Peyer's patch (tissue), 4 donors: ENCODE data around the gene TMEM92. TPM values are rescaled to one million over a fixed set of nuclear protein-coding genes. Genes with fewer than 3 reads are reported as not detected.

Source experiments
- DNase-seq, 3 donors: peaks; one replicate each; pipeline ENCODE4 v3.0.0-alpha.2; 2017 to 2019
- H3K27ac ChIP-seq, 4 donors: fragments of 200-600 bp; sonication (generic); one replicate each; pipeline ENCODE4 v1.5.1; 2016 to 2019
- H3K27me3 ChIP-seq, 2 donors: fragments of 200-600 bp; sonication (generic); one replicate each; pipeline ENCODE4 v1.5.1; 2019
- H3K36me3 ChIP-seq, 3 donors: fragments of 200-600 bp; sonication (generic); one replicate each; pipeline ENCODE4 v1.5.1; 2016 to 2019
- H3K4me1 ChIP-seq, 4 donors: fragments of 200-600 bp; sonication (generic); one replicate each; pipeline ENCODE4 v1.5.1; 2016 to 2019
- H3K4me3 ChIP-seq, 4 donors: fragments of 200-600 bp; sonication (generic); 1 replicate in 3 of 4; 2 replicates in 1 of 4; pipeline ENCODE4 v1.5.1; 2016 to 2019; ENCODE audit warnings: mild to moderate bottlenecking in 1 of 4
- H3K9me3 ChIP-seq, 4 donors: fragments of 200-600 bp; sonication (generic); one replicate each; pipeline ENCODE4 v1.5.1; 2016 to 2019; ENCODE audit warnings: mild to moderate bottlenecking in 1 of 4
- CTCF ChIP-seq, 6 experiments: fragments of 450-650 bp in 4 of 6; fragments of 200-600 bp in 2 of 6; sonication (generic) in 1 of 6; IDR thresholded peaks; one replicate each; pipeline ENCODE4 v1.5.1; 2017 to 2019; ENCODE audit warnings: antibody characterized with exemption in 6 of 6, mild to moderate bottlenecking in 3 of 6, moderate library complexity in 1 of 6
- POLR2A ChIP-seq, 2 donors: fragments of 450-650 bp; IDR thresholded peaks; one replicate each; pipeline ENCODE4 v1.5.1; 2017; ENCODE audit warnings: antibody characterized with exemption in 2 of 2, mild to moderate bottlenecking in 2 of 2, moderate library complexity in 2 of 2
- total RNA-seq, 4 donors: library from RNA; depleted of rRNA; stranded (reverse); fragments of >200 nt; gene quantifications; one replicate each; pipeline ENCODE4 v1.1.0, GENCODE V29; 2016

Gene TMEM92
- total RNA-seq, 4 donors from 2014 or later: 0.83 to 86.0 (median 50.6) TPM

GRCh38 chr17:50255766-50256635 lies 18.3 kb upstream of the TMEM92 start:
- H3K9me3 ChIP-seq: no peaks in the 10 kb centered on the region
- DNase-seq: no peak
- TF ChIP-seq POLR2A (IDR thresholded peaks at IDR 0.05) (no peak), CTCF (IDR thresholded peaks at IDR 0.05) (no peak)
- no peaks in the 10 kb centered on the region for H3K27me3 ChIP-seq
- no peak overlapping the region for H3K4me3 ChIP-seq
- no peaks in the 10 kb centered on the region for H3K4me1 ChIP-seq
- no peaks in the 10 kb centered on the region for H3K36me3 ChIP-seq
- no peak overlapping the region for H3K27ac ChIP-seq

GRCh38 chr17:50256826-50257618 lies 17.2 kb upstream of the TMEM92 start:
- H3K27me3 ChIP-seq: no peaks in the 10 kb centered on the region
- DNase-seq: peak in 1 of 3 donors; percentile 29
- peak overlapping the region in 1 of 4 donors; percentile 17 for H3K27ac ChIP-seq
- no peaks in the 10 kb centered on the region for H3K9me3 ChIP-seq
- H3K4me1 ChIP-seq: no peaks in the 10 kb centered on the region
- no peak overlapping the region for H3K4me3 ChIP-seq
- TF ChIP-seq POLR2A (IDR thresholded peaks at IDR 0.05) (no peak), CTCF (IDR thresholded peaks at IDR 0.05) (no peak)
- no peaks in the 10 kb centered on the region for H3K36me3 ChIP-seq

- Histone ChIP-seq H3K9me3 (no peaks in the 10 kb centered on the region), H3K4me3 (no peak overlapping the region), H3K36me3 (no peaks in the 10 kb centered on the region), H3K4me1 (no peaks in the 10 kb centered on the region), H3K27ac (peak overlapping the region in 1 of 4 donors; percentile 17), H3K27me3 (no peaks in the 10 kb centered on the region)
- DNase-seq: peak in 2 of 3 donors; percentile 37 to 42
- TF ChIP-seq POLR2A (IDR thresholded peaks at IDR 0.05) (no peak), CTCF (IDR thresholded peaks at IDR 0.05) (no peak)
Observed at GRCh38 chr17:50257676-50258224, 16.5 kb upstream of the TMEM92 start.

- TF ChIP-seq POLR2A (IDR thresholded peaks at IDR 0.05) (no peak), CTCF (IDR thresholded peaks at IDR 0.05) (no peak)
- Histone ChIP-seq H3K9me3 (no peaks in the 10 kb centered on the region), H3K27ac (peak overlapping the region in 1 of 4 donors; percentile 6), H3K4me1 (no peaks in the 10 kb centered on the region), H3K27me3 (no peaks in the 10 kb centered on the region), H3K4me3 (no peak overlapping the region), H3K36me3 (no peaks in the 10 kb centered on the region)
- no peak for DNase-seq
Observed at GRCh38 chr17:50258647-50259476, 15.4 kb upstream of the TMEM92 start.
